ENCODE measurements around the gene EPC2.

- no peak for TF ChIP-seq POLR2AphosphoS5 (IDR thresholded peaks at IDR 0.05; ENCODE audit: low read depth, low read length)
- no peak for TF ChIP-seq POLR2A (IDR thresholded peaks at IDR 0.05; ENCODE audit: low read depth, low read length)
- TF ChIP-seq SPI1 (IDR thresholded peaks at IDR 0.05; ENCODE audit: low read depth, low read length) = no peak
- TF ChIP-seq POU2F2 (IDR thresholded peaks at IDR 0.05; ENCODE audit: low read depth, low read length) = no peak
Observed at GRCh38 chr2:148739454-148740105, 95.0 kb downstream of the EPC2 start.
